PFSK-1 (cell line): ENCODE results near the gene ITPR3.

Experiments used
- FOXP2 ChIP-seq: optimal IDR thresholded peaks from 2 replicates; pipeline ENCODE3; 2011; ENCODE audit warnings: borderline replicate concordance, control low read depth, inconsistent platforms; ENCODE audit not compliant: insufficient read depth; ENCODE audit errors: extremely low read length, extremely low read depth
- POLR2AphosphoS5 ChIP-seq: IDR thresholded peaks from 2 replicates; pipeline ENCODE4 v1.6.1; 2012; ENCODE audit warnings: low read depth, mild to moderate bottlenecking, control low read depth, low read length, moderate library complexity
- REST ChIP-seq, 2 experiments: IDR thresholded peaks; 2 replicates each; pipeline versions ENCODE4 v1.6.1 to v1.8.0; 2011 to 2012; ENCODE audit warnings: low read depth in 2 of 2, low read length in 2 of 2, control low read depth in 1 of 2, inconsistent platforms in 1 of 2, mild to moderate bottlenecking in 1 of 2, moderate library complexity in 1 of 2; ENCODE audit not compliant: insufficient read depth in 1 of 2
- SIN3A ChIP-seq: IDR thresholded peaks from 2 replicates; pipeline ENCODE4 v1.6.1; 2012; ENCODE audit warnings: mild to moderate bottlenecking, low read length, moderate library complexity, borderline replicate concordance; ENCODE audit not compliant: insufficient read depth
- TAF1 ChIP-seq: IDR thresholded peaks from 2 replicates; pipeline ENCODE4 v1.6.1; 2012; ENCODE audit warnings: low read length, control low read depth, borderline replicate concordance; ENCODE audit not compliant: insufficient read depth

The ITPR3 gene

GRCh38 chr6:33668914-33669313 lies 47.8 kb downstream of the ITPR3 start:
- TF ChIP-seq TAF1, result no peak
- no peak for TF ChIP-seq REST (IDR thresholded peaks at IDR 0.05; ENCODE audit: insufficient read depth in 1 of 2, low read depth in 2 of 2, low read length in 2 of 2)
- TF ChIP-seq FOXP2, result no peak
- no peak for TF ChIP-seq SIN3A
- no peak for TF ChIP-seq POLR2AphosphoS5

- no peak for TF ChIP-seq REST (IDR thresholded peaks at IDR 0.05; ENCODE audit: insufficient read depth in 1 of 2, low read depth in 2 of 2, low read length in 2 of 2)
- no peak for TF ChIP-seq SIN3A
- TF ChIP-seq TAF1, result no peak
- no peak for TF ChIP-seq POLR2AphosphoS5
- TF ChIP-seq FOXP2, result no peak
Measured at GRCh38 chr6:33670086-33670660, 49.1 kb downstream of the ITPR3 start.

DNA sequence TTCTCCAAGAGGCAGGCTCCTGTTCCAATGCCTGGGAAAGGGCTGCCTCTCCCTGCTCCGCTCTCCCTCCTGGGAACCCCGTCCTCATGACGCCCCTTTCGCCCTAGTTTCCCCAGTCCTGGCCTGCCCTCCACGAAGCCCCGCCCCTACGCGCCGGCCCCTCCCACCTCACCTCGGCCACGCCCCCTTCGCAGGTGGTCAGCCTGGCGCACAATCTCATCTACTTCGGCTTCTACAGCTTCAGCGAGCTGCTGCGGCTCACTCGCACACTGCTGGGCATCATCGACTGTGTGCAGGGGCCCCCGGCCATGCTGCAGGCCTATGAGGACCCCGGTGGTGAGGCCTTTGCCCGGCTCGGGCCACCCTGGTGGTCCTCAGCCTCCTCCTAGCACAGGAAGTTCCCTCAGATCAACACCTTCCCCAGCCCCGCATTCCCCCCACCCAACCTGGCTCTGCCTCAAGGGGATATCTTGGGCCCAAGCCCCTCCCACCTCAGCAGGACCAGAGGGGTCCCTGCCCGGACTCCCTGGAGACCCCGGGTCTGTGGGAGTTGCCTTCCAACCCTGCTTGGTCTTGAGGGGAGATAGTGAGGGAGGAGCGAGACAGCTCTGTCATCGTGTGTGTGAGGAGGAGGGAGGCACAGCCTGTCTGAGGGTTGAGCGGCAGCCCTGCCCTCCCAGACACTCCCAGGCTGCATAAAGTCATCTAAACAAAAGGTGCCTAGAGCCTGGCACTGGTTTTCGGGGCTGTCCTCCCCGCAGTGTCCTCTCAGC lies 50.0 kb downstream of the ITPR3 start:
- no peak for TF ChIP-seq TAF1
- no peak for TF ChIP-seq SIN3A
- TF ChIP-seq FOXP2, result no peak
- TF ChIP-seq REST (IDR thresholded peaks at IDR 0.05; ENCODE audit: insufficient read depth in 1 of 2, low read depth in 2 of 2, low read length in 2 of 2), result no peak
- TF ChIP-seq POLR2AphosphoS5, result no peak

DNA sequence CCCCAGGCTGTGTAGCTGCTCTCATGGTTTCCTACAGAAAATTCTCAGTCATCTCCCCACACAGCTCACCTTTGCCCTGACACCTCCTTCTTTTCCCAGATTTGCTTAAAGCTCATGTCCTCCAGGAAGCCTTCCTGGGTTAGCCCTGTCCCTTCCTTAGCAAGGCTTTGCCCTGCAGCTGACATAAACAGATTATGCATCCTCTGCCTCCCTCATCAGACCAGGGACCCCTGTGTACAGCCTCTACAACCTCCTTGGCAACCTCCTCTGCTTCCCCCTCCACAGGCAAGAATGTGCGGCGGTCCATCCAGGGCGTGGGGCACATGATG lies 50.6 kb downstream of the ITPR3 start:
- TF ChIP-seq SIN3A (no peak), POLR2AphosphoS5 (no peak), FOXP2 (no peak), TAF1 (no peak)

- TF ChIP-seq TAF1 (no peak), REST (IDR thresholded peaks at IDR 0.05; ENCODE audit: insufficient read depth in 1 of 2, low read depth in 2 of 2, low read length in 2 of 2) (no peak), FOXP2 (peak; percentile 40)
Measured at GRCh38 chr6:33672808-33673207, 51.7 kb downstream of the ITPR3 start.
